ENCODE results near the gene LTF.

Gene LTF

DNA sequence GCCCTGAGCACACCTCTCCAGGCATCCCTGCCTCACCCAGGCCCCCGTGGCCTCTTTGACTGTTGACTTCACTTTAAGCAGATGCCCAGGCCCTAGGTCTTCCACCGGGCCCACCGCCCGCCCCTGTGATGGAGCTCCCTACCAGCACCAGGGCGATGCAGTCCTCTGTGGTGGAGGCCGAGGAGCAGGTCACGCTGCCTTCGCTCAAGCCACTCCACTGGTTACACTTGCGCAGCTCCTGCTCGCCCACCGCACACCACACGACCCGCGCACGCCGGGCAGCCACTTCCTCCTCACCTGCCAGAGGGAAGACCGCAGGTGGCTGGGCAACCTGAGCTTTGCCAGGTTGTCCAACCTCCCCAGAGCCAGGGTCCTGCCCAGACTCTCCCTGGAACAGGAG, 16.0 kb downstream of the LTF start:
- H4K91ac ChIP-seq (ENCODE audit: low read depth, low read length, poor library complexity): no peak overlapping the region
- no peak overlapping the region for H2AK5ac ChIP-seq (ENCODE audit: low read depth, low read length)
- H3K23ac ChIP-seq (ENCODE audit: low read depth, low read length, poor library complexity): no peak overlapping the region
- no peak overlapping the region for H3K4ac ChIP-seq (ENCODE audit: low read length)
- H3K27me3 ChIP-seq (ENCODE audit: control insufficient read depth in 3 of 3, insufficient read depth in 3 of 3, low read depth in 1 of 3, low read length in 3 of 3): no peaks in the 10 kb centered on the region
- H2BK5ac ChIP-seq (ENCODE audit: low read length): no peak overlapping the region
- peak overlapping the region; percentile 41 for H3K18ac ChIP-seq (ENCODE audit: low read length)
- H3K9ac ChIP-seq (ENCODE audit: low read depth, low read length, poor library complexity): no peak overlapping the region
- H3K79me1 ChIP-seq (ENCODE audit: low read depth, low read length): no peaks in the 10 kb centered on the region
- H3K4me1 ChIP-seq (ENCODE audit: control insufficient read depth in 2 of 2, insufficient read depth in 1 of 2, low read depth in 1 of 2, low read length in 2 of 2): peaks cover 0 to 2% of the 10 kb centered on the region in 2 donors
- no CpG with 5 or more reads among the region's 17 CpGs for WGBS, 2 donors (ENCODE audit: extremely low coverage in 2 of 2, insufficient read length in 2 of 2, insufficient replicate concordance in 1 of 2)
- no peaks in the 10 kb centered on the region for H3K36me3 ChIP-seq (replicated peaks in 1 of 2; ENCODE audit: control insufficient read depth in 2 of 2, insufficient read depth in 2 of 2, low read length in 2 of 2)
- no peak overlapping the region for H4K8ac ChIP-seq (ENCODE audit: low read depth, low read length)
- H3K14ac ChIP-seq (ENCODE audit: low read length): no peak overlapping the region
- no peak overlapping the region for H2BK12ac ChIP-seq (ENCODE audit: low read length)
- no peak overlapping the region for H3K4me2 ChIP-seq (ENCODE audit: insufficient read depth, low read length, poor library complexity, severe bottlenecking)
- H2BK15ac ChIP-seq (ENCODE audit: low read length): peak overlapping the region; percentile 51
- no peak overlapping the region for H3K4me3 ChIP-seq (ENCODE audit: low read length in 2 of 2)
- H3K27ac ChIP-seq (replicated peaks; ENCODE audit: low read length): no peak overlapping the region
- H2AFZ ChIP-seq (ENCODE audit: low read length): no peak overlapping the region
- H2BK120ac ChIP-seq (ENCODE audit: low read depth, low read length): no peak overlapping the region
- no peaks in the 10 kb centered on the region for H3K9me3 ChIP-seq (replicated peaks in 1 of 2; ENCODE audit: control insufficient read depth in 2 of 2, insufficient read depth in 1 of 2, low read depth in 1 of 2, low read length in 2 of 2)
- no peak for DNase-seq (ENCODE audit: low spot score)

DNA sequence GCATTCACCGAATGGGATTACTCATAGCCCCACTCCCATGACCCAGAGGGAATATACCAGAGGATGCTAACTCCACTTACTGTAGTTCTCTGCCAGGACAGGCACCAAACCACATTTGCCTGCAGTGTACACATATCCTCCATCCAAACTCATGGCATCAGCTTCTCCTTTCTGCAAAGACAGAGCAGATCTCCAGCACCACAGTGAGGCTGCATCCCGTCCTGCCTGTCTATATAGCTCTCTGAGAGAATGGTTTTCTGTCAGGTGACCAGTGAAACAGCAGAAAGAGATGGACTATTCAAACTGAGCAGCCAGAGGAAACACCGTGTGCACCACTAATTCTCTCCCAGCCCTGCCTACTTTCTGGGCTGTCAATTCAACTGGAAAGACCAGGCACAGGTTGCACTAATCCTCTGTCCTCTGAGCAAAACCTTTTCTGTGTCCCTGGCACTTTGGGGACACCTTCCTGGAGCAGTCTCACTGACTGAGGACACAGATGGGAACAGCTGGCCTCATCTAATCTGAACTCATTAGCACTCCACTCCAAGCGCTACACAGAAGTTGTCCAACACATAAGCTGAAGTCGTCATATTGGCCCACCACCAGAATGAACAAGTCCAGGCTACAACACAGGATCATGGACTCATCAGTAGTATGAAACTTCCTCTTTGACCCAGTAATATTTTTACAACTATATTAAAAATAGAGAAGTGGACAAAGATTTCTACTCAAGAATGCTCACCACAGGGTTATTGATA, 17.3 kb downstream of the LTF start:
- Histone ChIP-seq H3K4ac (ENCODE audit: low read length) (no peak overlapping the region), H3K36me3 (replicated peaks in 1 of 2; ENCODE audit: control insufficient read depth in 2 of 2, insufficient read depth in 2 of 2, low read length in 2 of 2) (no peaks in the 10 kb centered on the region), H3K23ac (ENCODE audit: low read depth, low read length, poor library complexity) (no peak overlapping the region), H3K18ac (ENCODE audit: low read length) (no peak overlapping the region), H2BK12ac (ENCODE audit: low read length) (no peak overlapping the region), H2AFZ (ENCODE audit: low read length) (no peak overlapping the region), H2AK5ac (ENCODE audit: low read depth, low read length) (no peak overlapping the region), H3K79me1 (ENCODE audit: low read depth, low read length) (no peaks in the 10 kb centered on the region), H3K4me1 (ENCODE audit: control insufficient read depth in 2 of 2, insufficient read depth in 1 of 2, low read depth in 1 of 2, low read length in 2 of 2) (peaks cover 0 to 2% of the 10 kb centered on the region in 2 donors), H3K14ac (ENCODE audit: low read length) (no peak overlapping the region), H3K4me2 (ENCODE audit: insufficient read depth, low read length, poor library complexity, severe bottlenecking) (no peak overlapping the region), H2BK5ac (ENCODE audit: low read length) (no peak overlapping the region), H4K91ac (ENCODE audit: low read depth, low read length, poor library complexity) (no peak overlapping the region), H4K8ac (ENCODE audit: low read depth, low read length) (no peak overlapping the region), H2BK15ac (ENCODE audit: low read length) (no peak overlapping the region), H3K4me3 (ENCODE audit: low read length in 2 of 2) (no peak overlapping the region), H3K9ac (ENCODE audit: low read depth, low read length, poor library complexity) (no peak overlapping the region), H3K27me3 (ENCODE audit: control insufficient read depth in 3 of 3, insufficient read depth in 3 of 3, low read depth in 1 of 3, low read length in 3 of 3) (no peaks in the 10 kb centered on the region), H2BK120ac (ENCODE audit: low read depth, low read length) (no peak overlapping the region), H3K27ac (replicated peaks; ENCODE audit: low read length) (no peak overlapping the region), H3K9me3 (replicated peaks in 1 of 2; ENCODE audit: control insufficient read depth in 2 of 2, insufficient read depth in 1 of 2, low read depth in 1 of 2, low read length in 2 of 2) (no peaks in the 10 kb centered on the region)
- no CpG with 5 or more reads among the region's 5 CpGs for WGBS, 2 donors (ENCODE audit: extremely low coverage in 2 of 2, insufficient read length in 2 of 2, insufficient replicate concordance in 1 of 2)
- no peak for DNase-seq (ENCODE audit: low spot score)

DNA sequence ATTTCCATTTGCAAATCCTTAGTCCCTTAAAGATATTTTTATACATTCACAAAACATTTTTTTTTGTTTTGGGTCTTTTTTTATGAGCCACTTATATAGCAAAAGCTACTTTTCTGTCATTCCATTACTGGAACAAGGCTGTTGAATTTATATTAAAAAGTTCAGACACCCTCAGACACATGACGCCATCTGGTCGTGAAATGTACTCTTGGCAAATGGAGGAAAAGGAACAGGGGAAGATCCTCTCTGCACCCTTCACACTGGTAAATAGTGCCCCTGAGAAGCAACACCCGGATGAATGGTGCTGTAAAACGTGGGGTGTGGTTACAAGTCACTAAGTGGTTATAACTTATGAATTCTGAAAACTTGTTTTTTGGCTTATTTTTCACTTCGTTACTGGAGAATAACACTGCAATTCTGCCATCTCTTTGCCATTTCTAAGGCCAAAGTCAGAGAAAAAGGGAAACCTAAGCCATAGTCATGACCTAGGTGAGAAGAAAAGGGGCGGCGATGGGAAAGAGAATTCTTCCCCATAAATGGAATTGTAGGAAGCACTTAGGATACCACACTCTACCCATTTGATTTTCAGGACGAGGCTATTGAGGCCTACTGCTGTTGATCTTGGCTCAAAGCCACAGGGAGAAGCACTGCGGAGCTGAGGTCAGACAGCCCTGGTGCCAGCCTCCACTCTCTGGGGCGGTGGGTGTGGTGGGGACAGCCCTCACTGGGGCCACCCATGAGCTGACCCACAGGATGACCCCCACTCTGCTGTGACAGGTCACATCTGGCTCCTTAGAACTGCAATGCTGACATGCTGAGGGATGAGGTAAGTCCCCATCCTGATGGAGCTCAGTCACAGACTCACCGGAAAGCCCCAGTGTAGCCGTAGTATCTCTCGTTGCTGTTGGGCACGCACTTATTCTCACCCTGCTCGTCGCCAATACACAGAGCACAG, 21.9 kb downstream of the LTF start:
- Histone ChIP-seq H4K8ac (ENCODE audit: low read depth, low read length) (no peak overlapping the region), H2BK120ac (ENCODE audit: low read depth, low read length) (no peak overlapping the region), H2AFZ (ENCODE audit: low read length) (no peak overlapping the region), H3K27me3 (ENCODE audit: control insufficient read depth in 3 of 3, insufficient read depth in 3 of 3, low read depth in 1 of 3, low read length in 3 of 3) (no peaks in the 10 kb centered on the region), H3K9me3 (replicated peaks in 1 of 2; ENCODE audit: control insufficient read depth in 2 of 2, insufficient read depth in 1 of 2, low read depth in 1 of 2, low read length in 2 of 2) (no peaks in the 10 kb centered on the region), H3K27ac (replicated peaks; ENCODE audit: low read length) (no peak overlapping the region), H3K36me3 (replicated peaks in 1 of 2; ENCODE audit: control insufficient read depth in 2 of 2, insufficient read depth in 2 of 2, low read length in 2 of 2) (no peaks in the 10 kb centered on the region), H2BK15ac (ENCODE audit: low read length) (no peak overlapping the region), H3K23ac (ENCODE audit: low read depth, low read length, poor library complexity) (peak overlapping the region; percentile 50), H3K14ac (ENCODE audit: low read length) (no peak overlapping the region), H3K79me1 (ENCODE audit: low read depth, low read length) (no peaks in the 10 kb centered on the region), H3K4me1 (ENCODE audit: control insufficient read depth in 2 of 2, insufficient read depth in 1 of 2, low read depth in 1 of 2, low read length in 2 of 2) (peaks cover 0 to 2% of the 10 kb centered on the region in 2 donors), H3K4me2 (ENCODE audit: insufficient read depth, low read length, poor library complexity, severe bottlenecking) (no peak overlapping the region), H3K4ac (ENCODE audit: low read length) (no peak overlapping the region), H3K4me3 (ENCODE audit: low read length in 2 of 2) (no peak overlapping the region), H2AK5ac (ENCODE audit: low read depth, low read length) (no peak overlapping the region), H3K9ac (ENCODE audit: low read depth, low read length, poor library complexity) (no peak overlapping the region), H2BK5ac (ENCODE audit: low read length) (no peak overlapping the region), H3K18ac (ENCODE audit: low read length) (no peak overlapping the region), H4K91ac (ENCODE audit: low read depth, low read length, poor library complexity) (no peak overlapping the region), H2BK12ac (ENCODE audit: low read length) (no peak overlapping the region)
- peak; percentile 21 for DNase-seq (ENCODE audit: low spot score)
- WGBS, 2 donors (ENCODE audit: extremely low coverage in 2 of 2, insufficient read length in 2 of 2, insufficient replicate concordance in 1 of 2): no CpG with 5 or more reads among the region's 16 CpGs

All from neuronal stem cell (in vitro differentiated cells).